DOHH2 (cell line): Measurements from ENCODE around the gene TREML2.

Experiments
- H3F3A ChIP-seq: fragments of 200-600 bp; sonication (generic), shearing (Covaris generic); 2 replicates; pipeline ENCODE4 v1.6.0; 2016; ENCODE audit warnings: antibody characterized with exemption, mild to moderate bottlenecking; ENCODE audit not compliant: control insufficient read depth, insufficient read depth
- H3K27ac ChIP-seq: fragments of 200-600 bp; sonication (generic); 2 replicates; pipeline ENCODE4 v1.5.1; 2014; ENCODE audit warnings: low read depth, mild to moderate bottlenecking, low read length, moderate library complexity
- H3K27me3 ChIP-seq: fragments of 200-600 bp; sonication (generic); 2 replicates; pipeline ENCODE4 v1.6.1; 2014; ENCODE audit warnings: mild to moderate bottlenecking, low read length, mixed read lengths; ENCODE audit not compliant: control insufficient read depth
- H3K36me3 ChIP-seq: fragments of 200-600 bp; sonication (generic); 2 replicates; pipeline ENCODE4 v1.6.1; 2014; ENCODE audit warnings: mild to moderate bottlenecking, low read length, moderate library complexity, mixed read lengths; ENCODE audit not compliant: control insufficient read depth
- H3K4me1 ChIP-seq: fragments of 200-600 bp; sonication (generic); 2 replicates; pipeline ENCODE4 v1.6.1; 2014; ENCODE audit warnings: mild to moderate bottlenecking, low read length, mixed read lengths; ENCODE audit not compliant: control insufficient read depth
- H3K4me2 ChIP-seq: fragments of 200-600 bp; sonication (generic); 2 replicates; pipeline ENCODE4 v1.6.0; 2014; ENCODE audit warnings: mild to moderate bottlenecking, low read length, moderate library complexity
- H3K4me3 ChIP-seq: fragments of 200-600 bp; sonication (generic); 2 replicates; pipeline ENCODE4 v1.5.1; 2014; ENCODE audit warnings: mild to moderate bottlenecking, low read length, mixed read lengths
- H3K79me2 ChIP-seq: fragments of 200-600 bp; sonication (generic); 2 replicates; pipeline ENCODE4 v1.6.1; 2014; ENCODE audit warnings: mild to moderate bottlenecking, low read length, mixed read lengths; ENCODE audit not compliant: control insufficient read depth
- H3K9me2 ChIP-seq: fragments of 200-600 bp; sonication (generic); replicated peaks from 2 replicates; pipeline ENCODE4 v1.6.1; 2014; ENCODE audit warnings: mild to moderate bottlenecking, low read length, mixed read lengths; ENCODE audit not compliant: control insufficient read depth
- H3K9me3 ChIP-seq: fragments of 200-600 bp; sonication (generic); 2 replicates; pipeline ENCODE4 v1.6.1; 2014; ENCODE audit warnings: antibody characterized with exemption, low read length, mixed read lengths; ENCODE audit not compliant: control insufficient read depth, insufficient read depth
- H4K20me1 ChIP-seq: fragments of 200-600 bp; sonication (generic); 2 replicates; pipeline ENCODE4 v1.6.0; 2014; ENCODE audit warnings: low read depth, mild to moderate bottlenecking, antibody characterized with exemption, low read length, moderate library complexity; ENCODE audit not compliant: control insufficient read depth, insufficient read depth
- CTCF ChIP-seq: fragments of 200-600 bp; sonication (generic); IDR thresholded peaks from one replicate; pipeline ENCODE4 v1.5.1; 2014; ENCODE audit warnings: antibody characterized with exemption, mild to moderate bottlenecking, low read depth, low read length; ENCODE audit not compliant: poor library complexity, severe bottlenecking
- EZH2phosphoT487 ChIP-seq: fragments of 200-600 bp; sonication (generic); IDR thresholded peaks from 2 replicates; pipeline ENCODE4 v1.6.1; 2017; ENCODE audit warnings: borderline replicate concordance, mild to moderate bottlenecking, antibody characterized with exemption, low read length, moderate library complexity, mixed read lengths

Gene TREML2

DNA sequence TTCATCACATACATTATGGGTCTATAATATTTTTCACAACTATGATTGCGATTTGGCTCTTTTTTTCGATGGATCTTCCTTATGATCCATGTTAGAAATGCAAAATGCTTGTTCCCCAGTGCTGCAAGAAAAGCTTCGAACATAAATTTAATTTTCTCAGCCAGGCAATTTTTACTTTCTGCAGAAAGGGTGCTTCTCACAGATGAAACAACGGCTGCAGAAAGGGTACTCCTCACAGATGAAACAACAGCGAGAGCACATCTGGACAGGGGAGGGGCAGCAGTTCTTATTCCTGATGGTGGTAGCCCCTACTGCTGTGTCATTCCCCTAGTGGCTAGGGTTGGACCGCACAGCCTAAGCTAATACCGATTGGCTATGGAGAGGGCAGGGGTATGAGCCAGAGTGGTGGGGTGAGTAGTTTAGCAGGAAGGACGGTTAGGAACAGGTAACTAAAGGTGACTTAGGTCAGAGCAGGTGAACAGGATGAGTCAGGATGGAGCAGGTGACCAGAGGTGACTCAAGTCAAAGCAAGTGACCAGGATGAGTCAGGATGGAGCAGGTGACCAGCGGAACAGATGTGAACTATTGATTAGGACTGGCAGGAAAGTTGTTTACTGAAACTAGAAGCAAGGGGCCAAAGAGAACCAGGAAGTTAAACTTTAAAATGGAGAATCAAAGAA, 13.8 kb upstream of the TREML2 start:
- no peaks in the 10 kb centered on the region for H3K27me3 ChIP-seq
- H4K20me1 ChIP-seq: no peaks in the 10 kb centered on the region
- peaks cover 7% of the 10 kb centered on the region for H3K9me3 ChIP-seq
- no peaks in the 10 kb centered on the region for H3F3A ChIP-seq
- H3K36me3 ChIP-seq: no peaks in the 10 kb centered on the region
- H3K79me2 ChIP-seq: no peaks in the 10 kb centered on the region
- H3K4me3 ChIP-seq: no peak overlapping the region
- no peak overlapping the region for H3K27ac ChIP-seq
- H3K4me2 ChIP-seq: no peak overlapping the region
- H3K4me1 ChIP-seq: no peaks in the 10 kb centered on the region; the same call in 1 of the 2 replicates
- TF ChIP-seq CTCF (no peak), EZH2phosphoT487 (no peak)
- no peaks in the 10 kb centered on the region for H3K9me2 ChIP-seq

DNA sequence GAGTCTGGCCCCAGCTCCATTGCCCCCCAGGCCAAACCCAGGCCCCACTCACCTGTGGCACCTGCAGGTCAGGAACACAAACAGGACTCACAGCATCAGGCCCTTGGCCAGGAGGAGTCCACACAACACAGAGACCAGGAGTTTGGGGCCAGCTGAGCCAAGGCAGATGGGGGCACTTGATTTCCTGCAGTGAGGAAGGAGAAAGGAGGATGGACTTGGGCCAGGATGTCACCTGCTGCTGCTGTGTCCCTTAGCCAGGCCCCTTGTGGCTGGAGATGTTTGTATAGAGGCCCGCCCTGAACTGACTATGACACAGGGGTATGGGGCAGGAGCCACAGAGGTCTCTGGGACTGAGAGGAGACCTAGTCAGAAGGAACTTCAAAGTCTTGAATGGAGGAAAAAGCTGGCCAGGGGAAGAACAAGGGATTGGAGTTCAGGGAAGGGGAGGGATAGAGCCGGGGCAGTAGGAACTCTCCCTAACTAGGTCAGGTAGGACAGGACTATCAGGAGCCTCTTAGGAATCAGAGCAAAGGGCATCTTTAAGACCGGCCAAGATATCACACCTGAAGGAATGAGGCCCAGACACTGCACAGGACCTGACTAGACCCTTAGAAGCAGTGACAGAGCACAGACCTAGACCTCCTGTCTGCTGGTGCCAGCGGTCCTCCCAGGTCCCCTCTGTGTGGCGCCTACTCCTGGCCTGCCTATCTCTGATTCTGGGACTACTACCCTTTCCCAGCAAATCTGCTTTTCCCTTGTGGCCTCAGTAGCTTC, 8.8 kb upstream of the TREML2 start:
- H3K27me3 ChIP-seq: no peaks in the 10 kb centered on the region
- H3K9me2 ChIP-seq: no peaks in the 10 kb centered on the region
- H3K27ac ChIP-seq: no peak overlapping the region
- H3K79me2 ChIP-seq: no peaks in the 10 kb centered on the region
- H3K36me3 ChIP-seq: no peaks in the 10 kb centered on the region
- H3K4me1 ChIP-seq: peaks cover 18% of the 10 kb centered on the region
- no peaks in the 10 kb centered on the region for H4K20me1 ChIP-seq
- peaks cover 3% of the 10 kb centered on the region for H3K9me3 ChIP-seq
- no peak overlapping the region for H3K4me2 ChIP-seq
- no peak overlapping the region for H3K4me3 ChIP-seq
- no peak for TF ChIP-seq CTCF
- TF ChIP-seq EZH2phosphoT487: no peak
- no peaks in the 10 kb centered on the region for H3F3A ChIP-seq

- no peaks in the 10 kb centered on the region for H3K9me3 ChIP-seq
Measured at GRCh38 chr6:41208439-41209106, 7.6 kb upstream of the TREML2 start.

More at GRCh38 chr6:41208439-41209106, 7.6 kb upstream of the TREML2 start:
- H3K27ac ChIP-seq: peak overlapping the region; percentile 24
- no peaks in the 10 kb centered on the region for H3F3A ChIP-seq
- H3K27me3 ChIP-seq: no peaks in the 10 kb centered on the region
- no peaks in the 10 kb centered on the region for H3K79me2 ChIP-seq
- TF ChIP-seq EZH2phosphoT487 (no peak), CTCF (no peak)
- H3K4me2 ChIP-seq: peak overlapping the region; percentile 54
- no peaks in the 10 kb centered on the region for H4K20me1 ChIP-seq
- H3K36me3 ChIP-seq: no peaks in the 10 kb centered on the region
- no peaks in the 10 kb centered on the region for H3K9me2 ChIP-seq
- H3K4me1 ChIP-seq: peaks cover 18% of the 10 kb centered on the region
- peak overlapping the region; percentile 37; the same call in 1 of the 2 replicates for H3K4me3 ChIP-seq
